Neural cell (in vitro differentiated cells): ENCODE data around the gene CSNK1E. TPM values are rescaled to one million over a fixed set of nuclear protein-coding genes. Genes with fewer than 3 reads are reported as not detected.

ENCODE experiments used
- H2AFZ ChIP-seq: fragments of 200-600, 300-800 bp; sonication (generic), shearing (Covaris generic); 2 replicates; pipeline ENCODE4 v1.6.0; 2014; ENCODE audit warnings: low read depth, mild to moderate bottlenecking, antibody characterized with exemption, low read length, moderate library complexity
- H3F3A ChIP-seq: fragments of 200-600 bp; shearing (Covaris generic); 2 replicates; pipeline ENCODE4 v1.6.1; 2016; ENCODE audit warnings: mild to moderate bottlenecking, moderate library complexity, mixed read lengths, antibody characterized with exemption, low read length; ENCODE audit not compliant: insufficient read depth, poor library complexity, severe bottlenecking
- H3K27ac ChIP-seq: fragments of 200-600, 300-800 bp; sonication (generic), shearing (Covaris generic); 2 replicates; pipeline ENCODE4 v1.5.1; 2014; ENCODE audit warnings: mild to moderate bottlenecking, low read length, moderate library complexity
- H3K27me3 ChIP-seq: fragments of 300-800, 200-600 bp; sonication (generic), shearing (Covaris generic); 2 replicates; pipeline ENCODE4 v1.6.0; 2014; ENCODE audit warnings: mild to moderate bottlenecking, low read depth, low read length, moderate library complexity; ENCODE audit not compliant: insufficient read depth
- H3K36me3 ChIP-seq: fragments of 300-800, 200-600 bp; sonication (generic), shearing (Covaris generic); 2 replicates; pipeline ENCODE4 v1.5.1; 2014; ENCODE audit warnings: mild to moderate bottlenecking, antibody characterized with exemption, low read length, moderate library complexity; ENCODE audit not compliant: insufficient read depth
- H3K4me2 ChIP-seq: fragments of 300-800, 200-600 bp; sonication (generic), shearing (Covaris generic); 2 replicates; pipeline ENCODE4 v1.6.0; 2014; ENCODE audit warnings: mild to moderate bottlenecking, low read length
- H3K4me3 ChIP-seq: fragments of 300-800, 200-600 bp; sonication (generic), shearing (Covaris generic); 2 replicates; pipeline ENCODE4 v1.5.1; 2014; ENCODE audit warnings: mild to moderate bottlenecking, low read length, moderate library complexity
- H3K79me2 ChIP-seq: fragments of 200-600 bp; shearing (Covaris generic); replicated peaks from 2 replicates; pipeline ENCODE4 v1.6.0; 2014; ENCODE audit warnings: mild to moderate bottlenecking, low read length, moderate library complexity; ENCODE audit not compliant: insufficient read depth
- H3K9ac ChIP-seq: fragments of 300-800, 200-600 bp; sonication (generic), shearing (Covaris generic); 2 replicates; pipeline ENCODE4 v1.6.1; 2016; ENCODE audit warnings: mild to moderate bottlenecking, low read length, mixed read lengths
- H3K9me2 ChIP-seq: fragments of 200-600 bp; shearing (Covaris generic); 2 replicates; pipeline ENCODE4 v1.6.1; 2016; ENCODE audit warnings: mild to moderate bottlenecking, low read length, mixed read lengths; ENCODE audit not compliant: insufficient read depth
- H3K9me3 ChIP-seq: fragments of 200-600, 300-800 bp; sonication (generic), shearing (Covaris generic); 2 replicates; pipeline ENCODE4 v1.6.1; 2016; ENCODE audit warnings: mild to moderate bottlenecking, mixed run types, low read length, moderate library complexity, mixed read lengths
- H4K20me1 ChIP-seq: fragments of 200-600 bp; shearing (Covaris generic); 2 replicates; pipeline ENCODE4 v1.6.1; 2016; ENCODE audit warnings: mild to moderate bottlenecking, mixed run types; ENCODE audit not compliant: insufficient read depth
- EP300 ChIP-seq: fragments of 450-650 bp; conservative IDR thresholded peaks from 2 replicates; pipeline ENCODE4 v1.6.1; 2014; ENCODE audit warnings: antibody characterized with exemption, mild to moderate bottlenecking, moderate library complexity; ENCODE audit not compliant: poor library complexity, severe bottlenecking
- EZH2 ChIP-seq: fragments of 200-600, 300-800 bp; shearing (Covaris generic), sonication (generic); IDR thresholded peaks from 2 replicates; pipeline ENCODE4 v1.6.1; 2014; ENCODE audit warnings: antibody characterized with exemption, low read length, borderline replicate concordance, mild to moderate bottlenecking; ENCODE audit not compliant: insufficient read depth, poor library complexity, severe bottlenecking
- MXI1 ChIP-seq: fragments of 450-650 bp; conservative IDR thresholded peaks from 2 replicates; pipeline ENCODE4 v1.6.1; 2014; ENCODE audit warnings: antibody characterized with exemption, mild to moderate bottlenecking; ENCODE audit not compliant: poor library complexity, severe bottlenecking
- POLR2AphosphoS5 ChIP-seq: IDR thresholded peaks from 2 replicates; pipeline ENCODE4 v1.6.1; 2012
- RAD21 ChIP-seq: fragments of 450-650 bp; conservative IDR thresholded peaks from 2 replicates; pipeline ENCODE4 v1.6.1; 2014; ENCODE audit warnings: antibody characterized with exemption, mild to moderate bottlenecking, moderate library complexity
- REST ChIP-seq: IDR thresholded peaks from 2 replicates; pipeline ENCODE4 v1.6.1; 2012; ENCODE audit warnings: borderline replicate concordance
- SMC3 ChIP-seq: fragments of 450-650 bp; conservative IDR thresholded peaks from 2 replicates; pipeline ENCODE4 v1.6.1; 2014; ENCODE audit warnings: antibody characterized with exemption, mild to moderate bottlenecking, moderate library complexity; ENCODE audit not compliant: poor library complexity
- TAF1 ChIP-seq: IDR thresholded peaks from 2 replicates; pipeline ENCODE4 v1.6.1; 2012; ENCODE audit warnings: low read depth
- polyA plus RNA-seq: library from polyadenylated mRNA; depleted of rRNA; stranded (reverse); fragments of >200 nt; gene quantifications from 2 replicates; pipeline ENCODE4 v1.2.3, GENCODE V29; 2014
- TF ChIP-seq, protein P1 (sequence below): fragments of 450-650 bp; IDR thresholded peaks from 2 replicates; pipeline ENCODE4 v1.5.1; 2014; ENCODE audit warnings: antibody characterized with exemption, mild to moderate bottlenecking, moderate library complexity; ENCODE audit not compliant: poor library complexity, severe bottlenecking

The CSNK1E gene
- polyA plus RNA-seq, 1 donor from 2014 or later, result 230 TPM

GRCh38 chr22:38327396-38327795, 10.2 kb upstream of the CSNK1E start:
- H3F3A ChIP-seq, result no peaks in the 10 kb centered on the region
- no peaks in the 10 kb centered on the region for H3K9me3 ChIP-seq
- H3K9ac ChIP-seq, result no peak overlapping the region
- H3K4me3 ChIP-seq, result no peak overlapping the region
- no peaks in the 10 kb centered on the region for H3K79me2 ChIP-seq
- H3K27ac ChIP-seq, result no peak overlapping the region
- no peaks in the 10 kb centered on the region for H3K27me3 ChIP-seq
- TF ChIP-seq RAD21 (no peak), TAF1 (no peak), SMC3 (no peak), REST (no peak), POLR2AphosphoS5 (no peak), EP300 (no peak)
- TF ChIP-seq, protein P1, sequence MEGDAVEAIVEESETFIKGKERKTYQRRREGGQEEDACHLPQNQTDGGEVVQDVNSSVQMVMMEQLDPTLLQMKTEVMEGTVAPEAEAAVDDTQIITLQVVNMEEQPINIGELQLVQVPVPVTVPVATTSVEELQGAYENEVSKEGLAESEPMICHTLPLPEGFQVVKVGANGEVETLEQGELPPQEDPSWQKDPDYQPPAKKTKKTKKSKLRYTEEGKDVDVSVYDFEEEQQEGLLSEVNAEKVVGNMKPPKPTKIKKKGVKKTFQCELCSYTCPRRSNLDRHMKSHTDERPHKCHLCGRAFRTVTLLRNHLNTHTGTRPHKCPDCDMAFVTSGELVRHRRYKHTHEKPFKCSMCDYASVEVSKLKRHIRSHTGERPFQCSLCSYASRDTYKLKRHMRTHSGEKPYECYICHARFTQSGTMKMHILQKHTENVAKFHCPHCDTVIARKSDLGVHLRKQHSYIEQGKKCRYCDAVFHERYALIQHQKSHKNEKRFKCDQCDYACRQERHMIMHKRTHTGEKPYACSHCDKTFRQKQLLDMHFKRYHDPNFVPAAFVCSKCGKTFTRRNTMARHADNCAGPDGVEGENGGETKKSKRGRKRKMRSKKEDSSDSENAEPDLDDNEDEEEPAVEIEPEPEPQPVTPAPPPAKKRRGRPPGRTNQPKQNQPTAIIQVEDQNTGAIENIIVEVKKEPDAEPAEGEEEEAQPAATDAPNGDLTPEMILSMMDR, result no peak
- H3K9me2 ChIP-seq, result no peaks in the 10 kb centered on the region
- H3K4me2 ChIP-seq, result no peak overlapping the region
- H4K20me1 ChIP-seq, result no peaks in the 10 kb centered on the region
- no peak overlapping the region for H2AFZ ChIP-seq
- H3K36me3 ChIP-seq, result no peaks in the 10 kb centered on the region

DNA sequence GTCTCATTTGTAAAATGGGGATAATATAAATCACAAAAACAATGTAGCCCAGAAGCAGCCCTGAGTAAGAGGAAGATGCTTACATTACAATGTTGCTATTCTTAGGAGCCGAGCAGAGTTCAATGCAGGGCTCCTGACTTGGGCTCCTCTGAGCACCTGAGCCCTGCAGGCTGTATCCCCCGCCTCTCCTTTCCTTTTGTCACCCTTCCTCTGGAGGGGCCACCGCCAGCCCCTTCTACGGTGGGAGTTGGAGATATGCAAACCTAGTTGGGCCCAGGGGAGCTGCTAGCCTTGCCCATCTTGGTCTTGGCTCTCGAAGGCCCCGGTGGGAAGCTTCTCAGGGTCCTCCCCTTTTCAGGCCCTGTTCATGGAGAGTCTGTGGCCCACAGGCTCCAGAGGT, 8.4 kb upstream of the CSNK1E start:
- TF ChIP-seq REST (no peak), MXI1 (no peak), RAD21 (no peak), POLR2AphosphoS5 (no peak), SMC3 (no peak), EP300 (no peak), TAF1 (no peak), EZH2 (no peak)
- TF ChIP-seq, protein P1, result no peak
- Histone ChIP-seq H3K9me3 (no peaks in the 10 kb centered on the region), H3K27me3 (no peaks in the 10 kb centered on the region), H3K4me2 (no peak overlapping the region), H3K79me2 (no peaks in the 10 kb centered on the region), H3K9me2 (no peaks in the 10 kb centered on the region), H3F3A (no peaks in the 10 kb centered on the region), H3K4me3 (no peak overlapping the region), H3K9ac (no peak overlapping the region), H3K27ac (no peak overlapping the region), H4K20me1 (no peaks in the 10 kb centered on the region), H2AFZ (no peak overlapping the region), H3K36me3 (no peaks in the 10 kb centered on the region)
